DOHH2 (cell line): Measurements from ENCODE around the gene CLEC18B.
"Not testable (repeated sequence)": the region's sequence is repeated elsewhere in the genome, so short reads cannot be mapped to it uniquely, and the experiment has no call there.

ENCODE experiments used
- EZH2phosphoT487 ChIP-seq: fragments of 200-600 bp; sonication (generic); IDR thresholded peaks from 2 replicates; pipeline ENCODE4 v1.6.1; 2017; ENCODE audit warnings: borderline replicate concordance, mild to moderate bottlenecking, antibody characterized with exemption, low read length, moderate library complexity, mixed read lengths
- TF ChIP-seq, protein P1 (sequence below): fragments of 200-600 bp; sonication (generic); IDR thresholded peaks from one replicate; pipeline ENCODE4 v1.5.1; 2014; ENCODE audit warnings: antibody characterized with exemption, mild to moderate bottlenecking, low read depth, low read length; ENCODE audit not compliant: poor library complexity, severe bottlenecking

DNA sequence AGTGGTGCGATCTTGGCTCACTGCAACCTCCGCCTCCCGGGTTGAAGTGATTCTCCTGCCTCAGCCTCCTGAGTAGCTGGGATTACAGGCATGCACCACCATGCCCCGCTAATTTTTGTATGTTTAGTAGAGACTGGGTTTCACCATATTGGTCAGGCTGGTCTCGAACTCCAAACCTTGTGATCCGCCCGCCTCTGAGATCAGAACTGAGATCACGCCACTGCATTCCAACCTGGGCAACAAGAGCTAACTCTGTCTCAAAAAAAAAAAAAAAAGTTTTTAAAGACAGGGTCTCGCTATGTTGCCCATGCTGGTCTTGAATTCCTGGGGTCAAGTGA, 47.5 kb downstream of the CLEC18B start:
- TF ChIP-seq, protein P1, sequence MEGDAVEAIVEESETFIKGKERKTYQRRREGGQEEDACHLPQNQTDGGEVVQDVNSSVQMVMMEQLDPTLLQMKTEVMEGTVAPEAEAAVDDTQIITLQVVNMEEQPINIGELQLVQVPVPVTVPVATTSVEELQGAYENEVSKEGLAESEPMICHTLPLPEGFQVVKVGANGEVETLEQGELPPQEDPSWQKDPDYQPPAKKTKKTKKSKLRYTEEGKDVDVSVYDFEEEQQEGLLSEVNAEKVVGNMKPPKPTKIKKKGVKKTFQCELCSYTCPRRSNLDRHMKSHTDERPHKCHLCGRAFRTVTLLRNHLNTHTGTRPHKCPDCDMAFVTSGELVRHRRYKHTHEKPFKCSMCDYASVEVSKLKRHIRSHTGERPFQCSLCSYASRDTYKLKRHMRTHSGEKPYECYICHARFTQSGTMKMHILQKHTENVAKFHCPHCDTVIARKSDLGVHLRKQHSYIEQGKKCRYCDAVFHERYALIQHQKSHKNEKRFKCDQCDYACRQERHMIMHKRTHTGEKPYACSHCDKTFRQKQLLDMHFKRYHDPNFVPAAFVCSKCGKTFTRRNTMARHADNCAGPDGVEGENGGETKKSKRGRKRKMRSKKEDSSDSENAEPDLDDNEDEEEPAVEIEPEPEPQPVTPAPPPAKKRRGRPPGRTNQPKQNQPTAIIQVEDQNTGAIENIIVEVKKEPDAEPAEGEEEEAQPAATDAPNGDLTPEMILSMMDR, result not testable (repeated sequence)
- not testable (repeated sequence) for TF ChIP-seq EZH2phosphoT487
